Stimulated activated CD4-positive, alpha-beta T cell treated with anti-CD3 and anti-CD28 coated beads, Interleukin-1b, Interleukin-23, amount 100 ng/mL, for 1 hour (primary cell): ENCODE results near the gene EIF2S1.
A peak's percentile ranks its signal among the peaks of the same experiment; 100 is the strongest.
"Not testable (repeated sequence)": the region's sequence is repeated elsewhere in the genome, so short reads cannot be mapped to it uniquely, and the experiment has no call there.

Experiments used
- DNase-seq, 2 donors: peaks; one replicate each; pipeline ENCODE4 v3.0.0-alpha.2; 2020; ENCODE audit warnings: low read depth in 2 of 2

Gene EIF2S1

GRCh38 chr14:67359775-67360469, at the start of gene EIF2S1, which contains the start of gene ATP6V1D:
EIF2S1 (plus strand) TSS chr14:67360328; CDS start chr14:67364768, 4,440 bp downstream.
ATP6V1D (minus strand) TSS chr14:67359804; CDS start chr14:67359698, 106 bp downstream.
- DNase-seq: peak; percentile 96 to 98

- DNase-seq: no peak
Measured at GRCh38 chr14:67311868-67312267, 48.3 kb upstream of the EIF2S1 start.

GRCh38 chr14:67313153-67313552, 47.0 kb upstream of the EIF2S1 start:
- DNase-seq: no peak

GRCh38 chr14:67317822-67318221, 42.3 kb upstream of the EIF2S1 start:
- DNase-seq: no peak

- no peak for DNase-seq
Measured at GRCh38 chr14:67319142-67319541, 41.0 kb upstream of the EIF2S1 start.

GRCh38 chr14:67329666-67330065, 30.5 kb upstream of the EIF2S1 start:
- not testable (repeated sequence) for DNase-seq

GRCh38 chr14:67331368-67332125, 28.6 kb upstream of the EIF2S1 start:
- DNase-seq: no peak

GRCh38 chr14:67332468-67332867, 27.7 kb upstream of the EIF2S1 start:
- no peak for DNase-seq

GRCh38 chr14:67335781-67336180, 24.3 kb upstream of the EIF2S1 start:
- DNase-seq: no peak

- DNase-seq: not testable (repeated sequence)
Measured at GRCh38 chr14:67341231-67341630, 18.9 kb upstream of the EIF2S1 start.

GRCh38 chr14:67343601-67344230, 16.4 kb upstream of the EIF2S1 start:
- DNase-seq: no peak

- DNase-seq: no peak
Measured at GRCh38 chr14:67345583-67345982, 14.5 kb upstream of the EIF2S1 start.

- DNase-seq: no peak
Measured at GRCh38 chr14:67352055-67352454, 8.1 kb upstream of the EIF2S1 start.

- DNase-seq: no peak
Measured at GRCh38 chr14:67357186-67357968, 2.8 kb upstream of the EIF2S1 start.

- DNase-seq: no peak
Measured at GRCh38 chr14:67357969-67358354, 2.2 kb upstream of the EIF2S1 start.

- DNase-seq: no peak
Measured at GRCh38 chr14:67358924-67359774, 979 bp upstream of the EIF2S1 start.

GRCh38 chr14:67360470-67361206, 510 bp downstream of the EIF2S1 start:
- DNase-seq: peak in 1 of 2 donors; percentile 17

- no peak for DNase-seq
Measured at GRCh38 chr14:67365476-67365875, 5.3 kb downstream of the EIF2S1 start.

- DNase-seq: no peak
Measured at GRCh38 chr14:67370830-67371229, 10.7 kb downstream of the EIF2S1 start.
